Measurements from ENCODE around the gene EFNA5.

DNA sequence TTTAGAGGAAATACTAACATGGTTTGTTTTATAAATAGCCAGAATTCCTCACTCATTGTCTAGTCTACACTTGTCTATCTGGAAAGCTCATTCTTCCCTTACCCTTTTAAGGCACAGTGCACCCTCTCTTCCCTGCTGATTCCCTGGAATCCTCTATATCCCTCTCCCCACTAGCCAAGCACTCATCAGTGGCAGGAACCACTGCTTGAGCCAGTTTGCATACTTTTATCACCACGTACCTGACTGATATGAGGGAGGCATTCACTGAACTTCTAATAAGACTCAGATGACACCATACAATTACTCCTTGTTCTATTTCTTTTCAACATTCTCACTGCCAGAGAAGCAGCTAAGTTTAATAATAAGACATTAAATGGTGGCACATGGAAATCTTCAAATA lies 134.9 kb downstream of the EFNA5 start:
- TF ChIP-seq POLR2A (IDR thresholded peaks at IDR 0.05; ENCODE audit: low read length): no peak
- TF ChIP-seq GATA1 (IDR thresholded peaks at IDR 0.05; ENCODE audit: low read depth, low read length): no peak

All from erythroblast (primary cell).